Mesendoderm (in vitro differentiated cells): ENCODE measurements around the gene ALCAM.

Experiments
- DNase-seq: peaks from one replicate; pipeline ENCODE4 v3.0.0; 2013
- H2AK5ac ChIP-seq: 2 replicates; pipeline ENCODE4 v1.6.1; 2013; ENCODE audit warnings: low read length, inconsistent platforms
- H2BK120ac ChIP-seq: 2 replicates; pipeline ENCODE4 v1.6.1; 2013; ENCODE audit warnings: low read depth, mild to moderate bottlenecking, low read length, moderate library complexity, mixed read lengths
- H2BK15ac ChIP-seq: replicated peaks from 2 replicates; pipeline ENCODE4 v1.6.1; 2013; ENCODE audit warnings: low read depth, mild to moderate bottlenecking, moderate library complexity
- H2BK5ac ChIP-seq: 2 replicates; pipeline ENCODE4 v1.6.1; 2013; ENCODE audit warnings: low read length, inconsistent platforms
- H3K18ac ChIP-seq: 2 replicates; pipeline ENCODE4 v1.6.1; 2013; ENCODE audit warnings: mild to moderate bottlenecking, low read length, mixed read lengths
- H3K23ac ChIP-seq: one replicate; pipeline ENCODE4 v1.6.1; 2013; ENCODE audit warnings: low read length
- H3K27ac ChIP-seq: 2 replicates; pipeline ENCODE4 v1.5.1; 2013; ENCODE audit warnings: low read depth, mild to moderate bottlenecking, inconsistent platforms, low read length, moderate library complexity
- H3K27me3 ChIP-seq: 2 replicates; pipeline ENCODE4 v1.6.1; 2013; ENCODE audit warnings: low read length, control low read depth, mild to moderate bottlenecking, inconsistent platforms; ENCODE audit not compliant: insufficient read depth, poor library complexity
- H3K36me3 ChIP-seq: 2 replicates; pipeline ENCODE4 v1.6.1; 2013; ENCODE audit warnings: low read length, inconsistent platforms; ENCODE audit not compliant: control insufficient read depth, insufficient read depth
- H3K4ac ChIP-seq: one replicate; pipeline ENCODE4 v1.6.1; 2013; ENCODE audit warnings: low read depth, mild to moderate bottlenecking, low read length, moderate library complexity
- H3K4me1 ChIP-seq: 2 replicates; pipeline ENCODE4 v1.6.1; 2013; ENCODE audit warnings: low read depth, low read length, inconsistent platforms; ENCODE audit not compliant: control insufficient read depth
- H3K4me2 ChIP-seq: 2 replicates; pipeline ENCODE4 v1.6.1; 2013; ENCODE audit warnings: low read length
- H3K4me3 ChIP-seq: 2 replicates; pipeline ENCODE4 v1.5.1; 2013; ENCODE audit warnings: mild to moderate bottlenecking, low read length
- H3K56ac ChIP-seq: one replicate; pipeline ENCODE4 v1.6.1; 2013; ENCODE audit warnings: low read length
- H3K79me1 ChIP-seq: 2 replicates; pipeline ENCODE4 v1.6.1; 2013; ENCODE audit warnings: low read length, inconsistent platforms
- H3K79me2 ChIP-seq: 2 replicates; pipeline ENCODE4 v1.6.1; 2013; ENCODE audit warnings: mild to moderate bottlenecking, low read length; ENCODE audit not compliant: control insufficient read depth, insufficient read depth
- H3K9ac ChIP-seq: 2 replicates; pipeline ENCODE4 v1.6.1; 2013; ENCODE audit warnings: low read length, inconsistent platforms
- H4K5ac ChIP-seq: one replicate; pipeline ENCODE4 v1.6.1; 2013; ENCODE audit warnings: low read length
- H4K8ac ChIP-seq: one replicate; pipeline ENCODE4 v1.6.1; 2013; ENCODE audit warnings: low read depth, mild to moderate bottlenecking, control low read depth, low read length, moderate library complexity
- WGBS: extraction: QIAGEN DNeasy Blood & Tissue Kit; methylation state at CpG from one replicate; pipeline ENCODE4 v1.1.7; 2013; ENCODE audit warnings: low lambda C conversion rate, missing lambda C conversion rate; ENCODE audit not compliant: insufficient coverage; ENCODE audit errors: extremely low coverage; 5-methylcytosine and 5-hydroxymethylcytosine counted together

The ALCAM gene

GRCh38 chr3:105458518-105459215 lies 92.0 kb downstream of the ALCAM start:
- Histone ChIP-seq H3K4me2 (no peak overlapping the region), H3K27ac (no peak overlapping the region), H2BK120ac (no peak overlapping the region), H3K23ac (no peak overlapping the region), H3K27me3 (no peaks in the 10 kb centered on the region), H2BK15ac (no peak overlapping the region), H3K4ac (no peak overlapping the region), H3K18ac (no peak overlapping the region), H2AK5ac (no peak overlapping the region), H2BK5ac (no peak overlapping the region), H3K36me3 (no peaks in the 10 kb centered on the region), H4K5ac (no peak overlapping the region), H3K4me1 (no peaks in the 10 kb centered on the region), H3K56ac (no peak overlapping the region), H3K79me1 (no peaks in the 10 kb centered on the region), H3K4me3 (no peak overlapping the region), H3K79me2 (no peaks in the 10 kb centered on the region), H3K9ac (no peak overlapping the region), H4K8ac (no peak overlapping the region)
- WGBS = no CpG with 5 or more reads among the region's 3 CpGs
- DNase-seq = no peak

DNA sequence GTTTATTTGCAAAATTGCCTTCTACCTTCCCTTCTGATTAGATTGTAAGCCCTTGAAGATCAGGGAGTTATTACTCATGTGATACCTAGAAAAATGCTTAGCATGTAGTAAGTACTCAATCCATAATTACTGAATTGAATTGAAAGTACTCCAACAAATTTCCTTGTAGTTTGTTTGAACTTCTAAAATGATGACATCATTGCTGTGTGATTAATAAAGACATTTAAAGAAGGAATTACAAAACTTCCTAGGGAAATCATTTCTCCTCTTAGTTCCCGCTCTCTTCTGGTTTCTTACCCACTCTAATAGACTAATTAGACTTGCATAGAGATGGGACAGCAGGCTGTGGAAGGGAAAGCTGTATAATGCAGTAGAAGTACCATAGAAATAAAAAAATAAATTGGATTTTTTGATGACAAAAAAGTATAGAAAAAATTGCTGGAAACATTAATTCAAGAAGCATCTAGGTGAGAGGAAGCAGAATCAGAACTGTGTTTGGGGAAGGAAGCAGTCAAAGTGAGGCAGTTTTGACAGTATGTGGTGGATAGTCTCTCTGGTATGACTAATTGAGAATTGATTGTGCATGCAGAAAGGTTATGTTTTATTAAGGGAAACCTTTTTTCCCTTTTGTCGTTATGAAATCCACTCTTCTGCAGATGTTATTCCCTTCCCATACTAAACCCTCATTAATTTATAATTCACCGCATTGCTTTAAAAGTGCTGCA lies 93.0 kb downstream of the ALCAM start:
- no peak overlapping the region for H4K5ac ChIP-seq
- H4K8ac ChIP-seq = no peak overlapping the region
- no peaks in the 10 kb centered on the region for H3K79me2 ChIP-seq
- H2BK5ac ChIP-seq = no peak overlapping the region
- H3K23ac ChIP-seq = no peak overlapping the region
- no peak overlapping the region for H3K4me2 ChIP-seq
- H3K36me3 ChIP-seq = no peaks in the 10 kb centered on the region
- WGBS = no CpG with 5 or more reads among the region's 3 CpGs
- no peak overlapping the region for H3K18ac ChIP-seq
- H3K27me3 ChIP-seq = no peaks in the 10 kb centered on the region
- no peak overlapping the region for H3K27ac ChIP-seq
- H2BK15ac ChIP-seq = no peak overlapping the region
- no peak overlapping the region for H2BK120ac ChIP-seq
- H2AK5ac ChIP-seq = no peak overlapping the region
- no peak for DNase-seq
- H3K4me3 ChIP-seq = no peak overlapping the region
- no peak overlapping the region for H3K9ac ChIP-seq
- no peaks in the 10 kb centered on the region for H3K79me1 ChIP-seq
- H3K56ac ChIP-seq = no peak overlapping the region
- H3K4ac ChIP-seq = no peak overlapping the region
- no peaks in the 10 kb centered on the region for H3K4me1 ChIP-seq

DNA sequence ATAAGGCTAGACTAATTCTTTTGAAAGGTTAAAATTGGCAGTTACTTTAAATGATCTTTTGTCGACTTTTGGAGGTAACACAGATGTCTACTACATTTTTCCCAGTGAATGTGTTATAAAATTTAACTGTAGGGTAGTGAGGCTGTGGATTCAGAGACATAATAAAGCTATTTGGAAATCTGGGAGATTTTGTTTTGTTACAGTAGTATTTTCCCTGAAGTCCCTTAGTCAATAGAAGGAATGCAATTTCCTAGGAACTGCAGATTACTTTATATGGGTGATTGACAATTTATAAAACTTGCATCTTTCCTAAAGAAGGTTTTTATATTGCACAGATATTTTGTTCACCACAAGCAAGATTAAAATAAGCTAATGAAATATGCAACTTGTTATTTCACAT lies 96.9 kb downstream of the ALCAM start:
- Histone ChIP-seq H2AK5ac (no peak overlapping the region), H3K4ac (no peak overlapping the region), H3K4me3 (no peak overlapping the region), H3K4me1 (no peaks in the 10 kb centered on the region), H3K4me2 (no peak overlapping the region), H4K5ac (no peak overlapping the region), H2BK15ac (no peak overlapping the region), H3K18ac (no peak overlapping the region), H3K27ac (no peak overlapping the region), H3K36me3 (no peaks in the 10 kb centered on the region), H4K8ac (no peak overlapping the region), H2BK120ac (no peak overlapping the region), H3K23ac (no peak overlapping the region), H3K79me2 (no peaks in the 10 kb centered on the region), H3K79me1 (no peaks in the 10 kb centered on the region), H2BK5ac (no peak overlapping the region), H3K56ac (no peak overlapping the region), H3K9ac (no peak overlapping the region), H3K27me3 (no peaks in the 10 kb centered on the region)
- no CpG with 5 or more reads among the region's 1 CpG for WGBS
- DNase-seq = no peak

GRCh38 chr3:105465251-105465853 lies 98.6 kb downstream of the ALCAM start:
- no CpG with 5 or more reads among the region's 2 CpGs for WGBS
- no peaks in the 10 kb centered on the region for H3K4me1 ChIP-seq
- no peak overlapping the region for H4K5ac ChIP-seq
- H3K23ac ChIP-seq = no peak overlapping the region
- no peak overlapping the region for H3K9ac ChIP-seq
- DNase-seq = no peak
- no peak overlapping the region for H3K27ac ChIP-seq
- no peak overlapping the region for H3K56ac ChIP-seq
- no peak overlapping the region for H3K4me2 ChIP-seq
- H3K79me2 ChIP-seq = no peaks in the 10 kb centered on the region
- no peaks in the 10 kb centered on the region for H3K27me3 ChIP-seq
- H3K4ac ChIP-seq = no peak overlapping the region
- H3K36me3 ChIP-seq = no peaks in the 10 kb centered on the region
- H2BK5ac ChIP-seq = no peak overlapping the region
- H3K79me1 ChIP-seq = no peaks in the 10 kb centered on the region
- no peak overlapping the region for H3K18ac ChIP-seq
- no peak overlapping the region for H4K8ac ChIP-seq
- no peak overlapping the region for H2AK5ac ChIP-seq
- H3K4me3 ChIP-seq = no peak overlapping the region
- H2BK15ac ChIP-seq = no peak overlapping the region
- H2BK120ac ChIP-seq = no peak overlapping the region

GRCh38 chr3:105466072-105466471 lies 99.4 kb downstream of the ALCAM start:
- Histone ChIP-seq H2AK5ac (no peak overlapping the region), H3K4ac (no peak overlapping the region), H3K4me2 (no peak overlapping the region), H3K27me3 (no peaks in the 10 kb centered on the region), H2BK15ac (no peak overlapping the region), H2BK120ac (no peak overlapping the region), H3K4me1 (no peaks in the 10 kb centered on the region), H3K27ac (no peak overlapping the region), H4K8ac (no peak overlapping the region), H3K79me1 (no peaks in the 10 kb centered on the region), H4K5ac (no peak overlapping the region), H3K9ac (no peak overlapping the region), H3K4me3 (no peak overlapping the region), H3K79me2 (no peaks in the 10 kb centered on the region), H3K56ac (no peak overlapping the region), H3K18ac (no peak overlapping the region), H3K36me3 (no peaks in the 10 kb centered on the region), H3K23ac (no peak overlapping the region), H2BK5ac (no peak overlapping the region)
- no CpG with 5 or more reads among the region's 3 CpGs for WGBS
- no peak for DNase-seq
